Lower lobe of right lung (tissue), 2 donors: Measurements from ENCODE around the gene FAM135A. TPM values are rescaled to one million over a fixed set of nuclear protein-coding genes. Genes with fewer than 3 reads are reported as not detected.

Source experiments
- ATAC-seq, 2 donors: fragments of 200-7000 bp; cut with Tn5 transposase; one replicate each; pipeline ENCODE4 v1.9.1; 2020 to 2022; ENCODE audit warnings: mild to moderate bottlenecking in 2 of 2, moderate library complexity in 2 of 2
- DNase-seq: peaks from one replicate; pipeline ENCODE4 v3.0.0-alpha.2; 2020
- H3K27ac ChIP-seq: fragments of 200-600 bp; one replicate; pipeline ENCODE4 v1.8.0; 2022
- H3K27me3 ChIP-seq: fragments of 200-600 bp; one replicate; pipeline ENCODE4 v1.8.0; 2022; ENCODE audit warnings: low read depth
- H3K36me3 ChIP-seq: fragments of 200-600 bp; one replicate; pipeline ENCODE4 v1.8.0; 2022; ENCODE audit warnings: mild to moderate bottlenecking
- H3K4me1 ChIP-seq: fragments of 200-600 bp; one replicate; pipeline ENCODE4 v1.8.0; 2022
- H3K4me3 ChIP-seq: fragments of 200-600 bp; one replicate; pipeline ENCODE4 v1.8.0; 2022; ENCODE audit warnings: mild to moderate bottlenecking
- H3K9me3 ChIP-seq: fragments of 200-600 bp; one replicate; pipeline ENCODE4 v1.8.0; 2022
- intact Hi-C: fragments of 100-400 bp; cut with DNase I; formaldehyde crosslinking; loops from one replicate; pipeline ENCODE4 v1.11.0; 2022
- total RNA-seq: library from RNA; stranded (reverse); fragmentation: NEBNext Ultra II Directional; extraction: Animal tissue kit (Norgen Biotek cat#: 25700); gene quantifications from one replicate; pipeline ENCODE4 v1.2.1, GENCODE V29; 2021
- TF ChIP-seq, protein P1 (sequence below): fragments of 200-600 bp; IDR thresholded peaks from one replicate; pipeline ENCODE4 v1.8.0; 2022; ENCODE audit warnings: antibody characterized with exemption, mild to moderate bottlenecking
- donor health status: DM: no; HTN: yes; CAD: no; lungs with severe emphysema.

Gene FAM135A
- total RNA-seq, 1 donor from 2014 or later, result 20.3 TPM

DNA sequence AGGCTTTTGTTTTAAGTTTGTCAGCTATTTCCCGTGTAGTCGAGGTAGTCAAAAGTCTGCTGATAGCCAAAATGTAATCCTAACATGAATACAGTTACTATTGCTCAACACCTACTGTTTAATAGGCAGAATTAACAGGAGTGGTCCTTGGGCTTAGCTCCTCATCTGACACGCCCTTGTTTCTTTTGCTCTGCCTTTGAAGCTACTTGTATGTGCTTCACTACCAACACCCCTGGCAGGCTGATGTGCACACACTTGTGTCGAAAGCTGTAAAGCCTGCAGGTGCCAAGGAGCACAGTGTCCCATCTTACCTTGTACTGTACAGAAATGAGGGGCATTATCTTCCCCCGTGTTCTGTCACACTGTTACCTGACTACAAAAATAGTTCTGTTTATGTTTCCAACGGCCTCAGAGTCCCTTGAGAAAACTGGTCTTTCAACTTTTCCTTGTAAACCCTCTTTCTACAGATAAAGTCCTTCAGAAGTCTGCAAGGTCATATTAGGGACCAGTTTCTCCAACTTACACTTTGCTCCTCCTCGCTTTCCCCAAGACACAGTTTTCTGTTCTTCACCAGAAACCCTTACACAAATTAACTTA, 162.7 kb downstream of the FAM135A start:
- ATAC-seq (peak; percentile 72 to 85), DNase-seq (no peak)
- no peak overlapping the region for H3K27ac ChIP-seq
- H3K9me3 ChIP-seq, result no peaks in the 10 kb centered on the region
- peaks cover 3% of the 10 kb centered on the region for H3K4me1 ChIP-seq
- no peak overlapping the region for H3K4me3 ChIP-seq
- intact Hi-C loops, result no loop called here
- peaks cover 16% of the 10 kb centered on the region for H3K36me3 ChIP-seq
- TF ChIP-seq, protein P1, sequence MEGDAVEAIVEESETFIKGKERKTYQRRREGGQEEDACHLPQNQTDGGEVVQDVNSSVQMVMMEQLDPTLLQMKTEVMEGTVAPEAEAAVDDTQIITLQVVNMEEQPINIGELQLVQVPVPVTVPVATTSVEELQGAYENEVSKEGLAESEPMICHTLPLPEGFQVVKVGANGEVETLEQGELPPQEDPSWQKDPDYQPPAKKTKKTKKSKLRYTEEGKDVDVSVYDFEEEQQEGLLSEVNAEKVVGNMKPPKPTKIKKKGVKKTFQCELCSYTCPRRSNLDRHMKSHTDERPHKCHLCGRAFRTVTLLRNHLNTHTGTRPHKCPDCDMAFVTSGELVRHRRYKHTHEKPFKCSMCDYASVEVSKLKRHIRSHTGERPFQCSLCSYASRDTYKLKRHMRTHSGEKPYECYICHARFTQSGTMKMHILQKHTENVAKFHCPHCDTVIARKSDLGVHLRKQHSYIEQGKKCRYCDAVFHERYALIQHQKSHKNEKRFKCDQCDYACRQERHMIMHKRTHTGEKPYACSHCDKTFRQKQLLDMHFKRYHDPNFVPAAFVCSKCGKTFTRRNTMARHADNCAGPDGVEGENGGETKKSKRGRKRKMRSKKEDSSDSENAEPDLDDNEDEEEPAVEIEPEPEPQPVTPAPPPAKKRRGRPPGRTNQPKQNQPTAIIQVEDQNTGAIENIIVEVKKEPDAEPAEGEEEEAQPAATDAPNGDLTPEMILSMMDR, result no peak
- H3K27me3 ChIP-seq, result no peaks in the 10 kb centered on the region

DNA sequence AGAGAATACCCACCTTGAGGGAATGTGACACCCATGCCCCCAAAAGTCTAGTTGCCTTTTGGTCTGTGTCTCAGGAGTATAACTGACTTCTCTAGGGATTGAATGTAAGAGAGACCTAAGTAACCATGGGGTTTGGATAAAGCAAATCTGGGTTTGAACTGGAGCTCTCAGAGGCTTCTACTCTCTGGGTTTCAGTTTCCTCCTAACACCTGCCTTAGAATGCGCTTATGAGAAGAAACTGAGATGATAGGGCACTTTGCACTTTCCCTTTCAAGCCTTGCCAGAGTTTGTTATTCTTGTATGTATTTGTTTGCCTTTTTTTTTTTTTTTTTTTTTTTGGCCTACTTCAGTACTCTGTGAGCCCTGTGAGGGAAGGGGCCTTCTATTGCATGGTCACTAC, 172.8 kb downstream of the FAM135A start:
- Histone ChIP-seq H3K27me3 (no peaks in the 10 kb centered on the region), H3K27ac (no peak overlapping the region), H3K4me3 (no peak overlapping the region), H3K9me3 (no peaks in the 10 kb centered on the region), H3K36me3 (peaks cover 51% of the 10 kb centered on the region), H3K4me1 (no peaks in the 10 kb centered on the region)
- DNase-seq (no peak), ATAC-seq (no peak)
- TF ChIP-seq, protein P1, result no peak
- intact Hi-C loops, result no loop called here

DNA sequence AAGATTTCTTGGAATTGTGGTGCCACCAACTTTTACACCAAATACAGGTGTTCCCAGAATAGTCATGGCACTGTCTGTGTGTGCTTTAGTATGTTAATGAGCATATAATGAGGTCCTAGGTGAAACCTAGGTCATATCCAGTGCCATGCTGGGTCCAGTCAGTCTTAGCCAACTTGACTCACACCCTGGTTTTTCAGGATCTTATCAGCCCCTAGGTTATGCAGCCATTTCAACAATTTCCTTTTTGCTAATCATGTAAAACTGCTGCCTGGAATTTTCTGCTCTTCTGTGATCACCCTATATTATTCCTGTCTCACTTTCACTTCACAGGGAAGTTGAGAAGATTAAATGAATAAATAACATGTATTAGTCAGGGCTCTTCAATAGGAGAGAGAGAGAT, 177.1 kb downstream of the FAM135A start:
- ATAC-seq (no peak), DNase-seq (no peak)
- TF ChIP-seq, protein P1, result no peak
- H3K4me3 ChIP-seq, result no peak overlapping the region
- H3K9me3 ChIP-seq, result no peaks in the 10 kb centered on the region
- no peaks in the 10 kb centered on the region for H3K4me1 ChIP-seq
- no peaks in the 10 kb centered on the region for H3K27me3 ChIP-seq
- peaks cover 17% of the 10 kb centered on the region for H3K36me3 ChIP-seq
- no peak overlapping the region for H3K27ac ChIP-seq
- intact Hi-C loops, result no loop called here

DNA sequence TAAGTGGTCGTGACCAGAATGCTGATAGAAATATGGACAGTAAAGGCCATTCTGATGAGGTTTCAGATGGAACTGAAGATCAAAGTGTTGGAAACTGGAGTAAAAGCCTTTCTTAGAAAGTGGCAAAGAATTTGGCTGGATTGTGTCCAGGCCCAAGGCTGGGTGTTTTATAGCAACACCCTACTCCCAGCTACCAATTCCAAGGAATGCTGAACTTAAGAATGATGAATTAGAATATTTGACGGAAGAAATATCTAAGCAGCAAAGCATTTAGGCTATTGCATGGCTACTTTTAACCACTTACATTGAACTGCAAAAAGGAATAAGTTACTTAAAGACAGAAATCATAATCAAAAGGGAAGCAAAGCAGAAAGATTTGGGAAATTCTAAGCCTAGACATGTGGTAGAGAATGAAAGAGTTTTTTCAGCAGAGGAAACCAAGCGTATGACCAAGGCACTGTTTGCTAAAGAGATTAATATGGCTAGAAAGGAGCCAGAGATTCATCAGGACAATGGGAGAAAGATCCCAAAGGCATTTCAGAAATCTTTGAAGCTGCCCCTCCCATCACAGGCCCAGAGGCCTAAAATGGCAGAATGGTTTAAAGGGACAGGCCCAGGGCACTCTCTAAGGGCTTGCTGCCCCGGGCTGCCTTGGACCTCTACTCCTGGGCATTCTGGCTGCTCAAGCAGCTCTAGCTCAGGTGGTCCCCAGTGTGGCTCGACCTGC, 179.2 kb downstream of the FAM135A start:
- intact Hi-C loops, result no loop called here
- TF ChIP-seq, protein P1, result no peak

DNA sequence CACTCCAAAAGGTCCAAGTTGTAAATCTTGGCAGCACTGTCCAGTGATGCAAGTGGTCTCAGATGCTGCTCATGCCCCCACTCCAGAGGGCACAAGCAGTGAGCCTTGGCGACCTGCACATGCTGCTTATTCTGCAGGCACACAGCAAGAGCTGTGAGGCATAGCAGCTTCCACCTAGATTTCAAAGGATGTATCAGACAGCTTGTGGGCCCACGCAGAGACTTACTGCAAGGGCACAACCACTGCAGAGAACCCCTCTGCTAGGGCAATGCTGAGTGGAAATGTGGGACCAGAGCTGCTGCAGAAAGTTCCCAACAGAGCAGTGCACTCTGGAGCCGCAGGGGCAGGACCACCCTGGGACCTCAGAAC, 179.8 kb downstream of the FAM135A start:
- Histone ChIP-seq H3K9me3 (no peaks in the 10 kb centered on the region), H3K4me3 (no peak overlapping the region), H3K27me3 (no peaks in the 10 kb centered on the region), H3K4me1 (no peaks in the 10 kb centered on the region), H3K36me3 (peaks cover 6% of the 10 kb centered on the region), H3K27ac (no peak overlapping the region)
- TF ChIP-seq, protein P1, result no peak
- ATAC-seq (no peak), DNase-seq (no peak)
- intact Hi-C loops, result no loop called here

More for the DNA sequence above, 179.2 kb downstream of the FAM135A start:
- Histone ChIP-seq H3K4me3 (no peak overlapping the region), H3K27me3 (no peaks in the 10 kb centered on the region), H3K27ac (no peak overlapping the region), H3K4me1 (no peaks in the 10 kb centered on the region), H3K9me3 (no peaks in the 10 kb centered on the region), H3K36me3 (peaks cover 6% of the 10 kb centered on the region)
- no peak for DNase-seq
- no peak for ATAC-seq
